ENCODE data around the gene IFT25. TPM values are rescaled to one million over a fixed set of nuclear protein-coding genes. Genes with fewer than 3 reads are reported as not detected.

Gene IFT25
- total RNA-seq, 2 donors from 2014 or later: 15.1 to 16.6 TPM

DNA sequence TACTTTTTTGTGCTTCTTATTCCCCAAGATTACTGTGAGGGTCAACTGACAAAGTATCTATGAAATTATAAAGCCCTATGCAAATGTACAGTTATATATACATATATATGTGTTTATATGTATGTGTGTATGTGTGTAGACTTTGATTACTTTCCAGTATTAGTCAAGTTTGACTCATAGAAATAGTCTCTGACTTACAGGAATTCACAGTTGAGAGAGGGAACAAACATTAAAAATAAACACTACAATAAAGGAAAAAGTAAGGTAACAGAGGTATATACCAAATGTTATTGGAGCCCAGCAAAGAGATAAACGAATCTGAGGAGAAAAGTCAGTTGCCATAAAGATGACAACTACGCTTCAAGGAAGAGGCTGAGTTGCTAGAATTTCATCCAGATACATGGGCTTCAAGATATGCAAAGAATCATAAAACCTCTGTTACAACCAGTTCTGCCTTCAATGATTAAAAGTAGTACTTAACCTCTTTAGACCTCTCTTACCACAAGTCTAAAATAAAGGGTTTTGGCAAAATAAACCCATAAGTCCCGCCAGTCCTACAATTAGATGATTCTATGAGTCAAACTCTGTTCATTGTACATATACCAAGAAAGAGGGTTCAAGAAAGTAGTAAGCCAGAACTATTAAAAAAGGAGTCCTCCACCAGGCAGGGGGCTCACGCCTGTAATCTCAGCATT, 7.2 kb downstream of the IFT25 start:
- intact Hi-C loops (cut with DNase I): no loop called here
- DNase-seq (no peak), ATAC-seq (no peak)

DNA sequence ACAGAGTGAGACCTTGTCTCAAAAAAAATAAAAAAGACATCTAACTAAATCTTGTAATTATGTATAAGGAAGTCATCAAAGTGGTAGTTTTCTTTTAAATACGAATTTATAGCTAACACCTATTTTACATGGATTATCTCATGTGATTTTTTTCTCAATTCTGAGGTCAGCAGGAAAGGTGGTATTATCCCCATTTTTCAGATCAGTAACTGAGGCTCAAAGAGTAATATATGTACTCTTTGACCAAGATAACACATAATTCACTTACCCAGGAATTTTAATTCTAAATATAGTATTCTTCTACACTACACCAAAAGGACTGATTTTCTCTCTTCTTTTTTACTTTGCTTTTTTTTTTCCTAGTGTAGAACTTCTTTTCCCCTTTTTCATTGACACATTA, 9.1 kb downstream of the IFT25 start:
- no peak for DNase-seq
- ATAC-seq: no peak
- intact Hi-C loops (cut with DNase I): no loop called here

DNA sequence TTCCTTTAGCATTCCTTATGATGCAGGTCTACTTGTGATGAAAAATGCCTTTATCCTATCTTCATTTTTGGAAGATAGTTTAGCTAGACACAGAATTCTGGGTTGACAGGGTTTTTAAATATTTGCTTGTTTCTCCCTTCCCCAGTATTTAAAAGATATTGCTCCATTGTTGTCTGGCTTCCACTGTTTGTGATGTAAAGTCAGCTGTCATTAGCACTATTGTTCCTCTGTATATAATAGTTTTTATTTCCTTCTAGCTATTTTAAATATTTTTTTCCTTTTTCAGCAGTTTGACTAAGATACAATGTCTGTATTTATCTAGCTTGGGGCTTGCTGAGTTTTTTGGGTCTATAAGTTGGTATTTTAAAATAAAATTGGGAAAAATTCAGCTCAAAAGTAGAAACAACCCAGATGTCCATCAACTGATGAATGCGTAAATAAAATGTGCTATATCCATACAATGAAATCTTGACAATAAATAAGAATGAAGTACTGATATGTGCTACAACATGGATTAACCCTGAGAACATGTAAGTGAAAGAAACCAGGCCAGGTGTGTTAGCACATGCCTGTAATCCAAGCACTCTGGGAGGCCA, 11.2 kb downstream of the IFT25 start:
- intact Hi-C loops (cut with DNase I): no loop called here
- ATAC-seq (no peak), DNase-seq (no peak)

DNA sequence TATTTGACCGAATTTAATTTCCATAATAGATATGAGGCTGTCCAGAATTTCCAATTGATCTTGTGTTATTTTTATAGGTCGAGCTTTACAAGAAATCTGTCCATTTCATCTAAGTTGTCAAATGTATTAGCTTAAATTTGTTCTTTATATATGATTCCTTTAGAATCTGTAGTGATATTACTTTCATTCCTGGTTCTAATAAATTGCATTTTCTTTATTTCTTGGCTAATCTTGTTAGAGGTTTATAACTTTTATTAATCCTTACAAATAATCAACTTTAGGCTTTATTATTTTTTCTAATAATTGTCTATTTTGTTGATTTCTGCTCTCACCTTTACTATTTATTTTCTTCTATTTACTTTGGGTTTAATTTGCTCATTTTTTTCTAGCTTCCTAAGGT, 14.0 kb downstream of the IFT25 start:
- no peak for DNase-seq
- no peak for ATAC-seq
- intact Hi-C loops (cut with DNase I): no loop called here

DNA sequence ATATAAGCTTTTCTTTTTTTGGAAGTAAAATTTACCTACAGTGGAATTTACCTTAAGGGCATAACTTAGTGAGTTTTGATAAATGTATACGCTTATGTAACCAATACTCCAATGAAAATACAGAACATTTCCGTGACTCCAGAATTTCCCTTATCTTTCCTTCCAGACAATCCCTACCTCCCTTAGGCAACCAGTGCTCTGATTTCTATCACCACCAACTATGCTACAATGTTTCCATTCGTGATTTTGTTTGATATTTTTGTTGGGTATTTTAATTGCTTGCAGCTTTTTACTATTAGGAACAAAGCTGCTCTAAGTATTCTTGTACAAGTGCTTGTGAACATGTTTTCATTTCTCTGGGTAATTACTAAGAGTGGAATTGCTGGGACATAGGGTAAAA, 14.6 kb downstream of the IFT25 start:
- DNase-seq (no peak), ATAC-seq (no peak)
- intact Hi-C loops (cut with DNase I): no loop called here

DNA sequence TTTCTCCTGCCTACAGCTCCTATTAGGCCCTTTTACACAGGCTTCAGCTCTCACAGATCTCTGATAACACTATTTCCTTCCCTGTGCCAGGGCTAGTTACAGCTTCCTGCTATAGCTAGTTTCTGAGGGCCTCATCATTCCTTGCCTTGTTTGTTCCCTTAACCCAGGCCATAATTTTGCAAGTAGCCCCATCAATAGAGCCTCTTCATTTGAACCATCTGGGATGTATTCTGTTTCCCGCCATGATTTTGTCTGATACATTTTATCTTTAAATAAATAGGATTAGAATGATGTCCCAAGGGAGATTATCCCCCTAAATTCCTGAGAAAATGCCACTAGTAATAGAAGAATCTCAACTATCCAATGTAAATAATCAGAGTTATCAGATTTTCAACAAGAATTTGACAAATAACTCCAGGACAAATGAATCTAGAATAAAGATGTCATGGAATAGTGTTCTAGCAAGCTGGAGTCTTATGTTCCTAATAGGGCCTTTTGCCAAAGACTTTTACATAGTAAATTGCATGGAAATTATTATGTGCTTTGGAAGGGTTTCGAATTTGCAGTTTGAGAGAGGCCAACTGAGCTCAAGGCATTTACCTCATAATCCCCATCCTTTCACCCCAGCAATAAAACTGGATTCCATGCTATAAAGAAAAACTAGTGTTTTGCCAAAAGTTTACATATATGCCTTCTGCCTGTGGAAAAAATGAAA, 16.1 kb downstream of the IFT25 start:
- ATAC-seq: no peak
- no peak for DNase-seq
- intact Hi-C loops (cut with DNase I): no loop called here

DNA sequence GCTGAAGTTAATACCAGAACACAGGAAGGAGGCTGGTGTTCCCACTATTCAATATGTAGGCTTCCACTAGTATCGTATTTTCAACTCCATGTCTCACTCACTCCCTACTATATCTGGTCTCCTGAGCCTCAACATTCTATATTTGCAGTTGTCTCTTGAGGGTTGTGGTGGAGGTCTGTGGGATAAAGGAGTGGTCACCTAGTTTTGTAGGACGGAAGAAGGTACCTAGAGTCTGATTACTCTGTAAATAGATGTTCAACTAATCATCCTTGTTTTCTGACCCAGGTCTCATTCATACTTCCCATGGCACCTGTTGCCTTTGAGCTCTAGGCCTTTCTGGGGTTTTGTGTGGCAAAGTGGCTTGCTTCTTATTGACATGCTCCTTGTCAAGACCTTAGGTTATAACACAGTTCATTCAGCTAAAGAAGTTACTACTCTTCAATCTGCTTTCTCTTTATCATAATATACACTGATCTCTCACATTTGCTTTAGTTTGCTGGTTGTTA, 18.1 kb downstream of the IFT25 start:
- ATAC-seq (no peak), DNase-seq (no peak)
- intact Hi-C loops (cut with DNase I): no loop called here

DNA sequence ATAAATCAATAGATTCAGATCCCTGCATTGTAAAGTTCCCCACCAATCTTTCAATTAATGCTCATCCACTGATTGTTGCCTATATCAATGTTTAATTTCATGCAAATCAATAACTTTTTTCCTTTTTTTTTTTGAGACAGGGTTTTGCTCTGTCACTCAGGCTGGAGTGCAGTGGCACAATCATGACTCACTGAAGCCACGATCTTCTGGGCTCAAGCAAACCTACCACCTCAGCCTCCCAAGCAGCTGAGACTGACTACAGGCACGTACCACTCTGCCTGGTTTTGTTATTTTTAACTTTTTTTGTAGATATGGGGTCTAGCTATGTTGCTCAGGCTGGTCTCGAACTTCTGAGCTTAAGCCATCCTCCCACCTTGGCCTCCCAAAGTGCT, 25.8 kb downstream of the IFT25 start:
- ATAC-seq (no peak), DNase-seq (no peak)
- intact Hi-C loops (cut with DNase I): no loop called here

DNA sequence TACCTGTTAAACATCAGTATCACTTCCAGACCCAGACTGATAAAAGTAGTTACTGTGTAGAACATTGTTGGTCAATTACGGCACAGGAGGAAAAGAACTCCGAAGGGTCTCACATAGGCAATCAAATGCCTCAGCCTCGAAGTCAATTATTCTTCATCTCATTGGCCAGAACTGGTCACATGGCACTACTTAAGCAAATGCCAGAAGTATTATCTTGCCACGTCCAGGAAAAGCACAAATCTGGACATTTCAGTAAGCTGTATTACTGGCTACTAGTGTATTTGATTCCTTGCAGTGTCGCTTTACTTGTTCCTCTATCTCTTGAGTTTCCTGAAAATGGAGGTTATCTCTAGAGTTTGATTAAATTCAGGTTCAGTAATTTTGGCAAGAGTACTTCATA, 27.2 kb downstream of the IFT25 start:
- no peak for DNase-seq
- ATAC-seq: no peak
- intact Hi-C loops (cut with DNase I): no loop called here

DNA sequence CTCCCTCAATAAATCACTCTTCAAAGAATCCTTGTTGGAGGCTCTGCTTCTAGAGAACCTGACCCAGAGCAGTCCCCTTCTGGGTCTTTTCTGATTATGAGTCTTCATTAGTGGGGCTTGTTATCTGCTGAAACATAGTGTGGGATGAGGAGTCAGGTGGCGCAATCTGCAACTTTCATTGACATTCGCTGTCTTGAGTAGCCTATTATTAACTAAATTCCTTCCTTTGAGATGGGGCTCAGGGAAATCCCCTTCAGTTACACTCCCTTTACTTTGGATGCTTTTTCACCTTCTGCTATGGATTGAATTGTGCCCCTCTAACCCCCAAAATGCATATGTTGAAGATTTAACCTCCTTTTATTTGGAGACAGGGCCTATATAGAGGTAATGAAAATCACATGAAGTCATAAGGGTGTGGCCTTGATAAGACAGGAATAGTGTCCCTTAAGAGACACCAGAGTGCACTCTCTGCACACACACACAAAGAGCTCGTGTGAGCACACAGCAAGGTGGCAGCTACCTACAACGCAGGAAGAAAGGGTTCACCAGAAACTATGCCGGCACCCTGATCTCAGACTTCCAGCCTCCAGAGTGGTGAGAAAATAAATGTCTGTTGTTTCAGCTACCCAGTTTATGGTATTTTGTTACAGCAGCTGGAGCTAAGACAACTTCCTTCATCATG, 32.0 kb downstream of the IFT25 start:
- DNase-seq: no peak

DNA sequence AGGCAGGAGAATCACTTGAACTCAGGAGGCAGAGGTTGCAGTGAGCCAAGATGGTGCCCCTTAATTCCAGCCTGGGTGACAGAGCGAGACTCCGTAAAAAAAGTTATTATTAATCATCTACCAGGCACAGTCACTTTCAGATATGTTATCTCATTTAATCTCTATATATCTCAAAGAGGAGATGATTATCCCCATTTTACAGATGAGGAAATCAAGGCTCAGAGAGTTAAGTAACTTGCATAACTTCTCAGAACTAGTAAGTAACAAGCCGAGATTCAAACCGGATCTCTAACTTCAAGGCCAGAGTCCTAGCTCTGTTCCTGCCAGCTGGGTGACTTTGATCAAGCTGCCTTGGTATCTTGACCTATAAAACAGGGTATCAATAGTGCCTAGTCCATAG, 34.1 kb downstream of the IFT25 start:
- ATAC-seq (no peak), DNase-seq (no peak)
- intact Hi-C loops (cut with DNase I): no loop called here

More for the DNA sequence above, 32.0 kb downstream of the IFT25 start:
- intact Hi-C loops (cut with DNase I): no loop called here
- no peak for ATAC-seq

DNA sequence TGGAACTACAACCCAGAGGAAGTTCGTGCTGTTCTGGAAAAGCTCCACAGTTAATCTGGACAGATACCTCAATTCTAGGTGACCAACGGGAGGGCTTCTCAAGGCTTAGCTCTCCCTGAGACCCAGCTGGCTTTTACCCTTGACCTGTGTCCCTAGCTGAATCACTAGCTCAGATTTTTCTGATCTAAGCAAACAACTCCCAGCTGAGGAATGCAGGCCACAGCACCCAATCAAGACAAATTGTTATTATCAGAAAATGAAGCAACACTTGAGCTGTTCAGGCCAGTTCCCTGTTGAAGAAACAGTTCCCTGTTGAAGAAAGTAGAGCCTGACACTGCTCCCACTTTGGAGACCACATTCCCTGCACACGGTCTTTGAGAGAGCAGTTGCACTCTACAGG, 35.6 kb downstream of the IFT25 start:
- intact Hi-C loops (cut with DNase I): no loop called here
- DNase-seq (no peak), ATAC-seq (peak in 1 of 2 donors; percentile 16)

DNA sequence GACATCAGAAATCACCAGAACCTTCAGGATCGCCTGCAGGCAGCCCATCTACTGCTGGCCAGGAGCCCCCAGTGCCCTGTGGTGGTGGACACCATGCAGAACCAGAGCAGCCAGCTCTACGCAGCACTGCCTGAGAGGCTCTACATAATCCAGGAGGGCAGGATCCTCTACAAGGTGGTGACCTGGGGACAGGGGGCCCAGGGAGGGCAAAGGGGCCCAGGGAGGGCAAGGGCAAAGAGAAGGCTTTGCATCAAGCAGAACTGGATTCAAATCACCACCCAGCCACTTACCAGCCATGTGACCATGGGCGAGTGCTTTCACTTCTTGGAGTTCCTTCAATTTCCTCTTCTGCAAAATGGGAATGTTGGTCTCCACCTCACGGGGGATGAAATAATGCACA, 39.4 kb downstream of the IFT25 start:
- intact Hi-C loops (cut with DNase I): no loop called here
- ATAC-seq: no peak
- no peak for DNase-seq

DNA sequence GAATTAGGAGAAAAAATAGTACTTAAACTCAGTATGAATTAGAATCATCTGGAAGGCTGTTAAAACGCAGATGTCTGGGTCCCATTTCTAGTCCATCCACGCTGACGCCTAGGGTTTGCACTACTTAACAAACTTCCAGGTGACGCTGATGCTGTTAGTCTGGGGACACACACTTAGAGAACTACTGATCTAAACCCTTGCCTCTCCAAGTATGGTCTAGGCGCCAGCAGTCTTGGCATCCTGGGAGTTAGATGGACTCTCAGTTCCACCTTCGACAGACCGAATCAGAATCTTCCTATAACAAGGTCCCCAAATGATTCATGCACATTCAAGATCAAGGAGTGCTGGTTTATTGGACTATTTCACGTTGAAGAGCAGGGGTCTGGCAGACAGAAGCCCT, 40.0 kb downstream of the IFT25 start:
- intact Hi-C loops (cut with DNase I): no loop called here
- no peak for ATAC-seq
- no peak for DNase-seq

DNA sequence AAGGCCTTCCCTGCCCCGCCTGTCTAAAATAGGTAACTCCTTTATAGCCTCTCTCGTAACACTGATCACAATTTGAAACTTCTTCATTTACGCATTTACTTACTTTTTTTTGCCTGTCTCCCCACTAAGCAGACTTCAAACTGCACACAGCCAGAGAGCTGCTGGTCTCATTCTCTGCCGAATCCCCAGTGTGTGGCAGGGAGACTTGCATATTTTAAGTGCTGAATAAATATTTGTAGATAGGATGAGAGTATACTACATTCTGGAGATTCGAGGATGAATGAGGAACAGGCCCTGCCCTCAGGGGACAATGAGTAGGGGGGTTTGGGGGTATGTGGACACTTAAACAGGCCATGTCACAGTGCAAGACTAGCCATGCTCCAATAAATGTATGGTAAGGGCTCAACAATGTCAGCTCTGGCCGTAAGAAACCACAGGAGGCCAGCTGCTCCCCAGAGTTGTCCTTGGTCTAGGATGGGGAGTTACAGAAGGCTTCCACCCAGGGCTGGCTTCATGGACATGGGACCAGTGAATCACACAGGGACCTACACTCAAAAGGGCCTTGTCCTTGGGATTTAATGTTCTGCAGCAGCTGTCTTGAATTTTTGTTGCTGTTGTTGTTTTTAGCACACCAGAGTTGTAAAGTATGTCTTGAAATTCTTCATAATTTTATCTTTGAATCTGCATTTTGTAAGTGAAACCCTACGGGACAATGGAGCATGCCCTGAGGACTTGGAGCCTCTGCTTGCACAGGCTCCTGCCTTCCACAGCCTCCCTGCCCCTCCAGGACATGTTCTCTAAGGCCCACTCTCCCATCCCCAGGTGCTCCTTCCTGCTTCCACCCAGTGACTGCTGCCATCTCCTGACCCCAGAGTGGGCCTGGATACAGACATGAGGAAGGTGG, 43.0 kb downstream of the IFT25 start:
- DNase-seq (no peak), ATAC-seq (no peak)
- intact Hi-C loops (cut with DNase I): no loop called here

DNA sequence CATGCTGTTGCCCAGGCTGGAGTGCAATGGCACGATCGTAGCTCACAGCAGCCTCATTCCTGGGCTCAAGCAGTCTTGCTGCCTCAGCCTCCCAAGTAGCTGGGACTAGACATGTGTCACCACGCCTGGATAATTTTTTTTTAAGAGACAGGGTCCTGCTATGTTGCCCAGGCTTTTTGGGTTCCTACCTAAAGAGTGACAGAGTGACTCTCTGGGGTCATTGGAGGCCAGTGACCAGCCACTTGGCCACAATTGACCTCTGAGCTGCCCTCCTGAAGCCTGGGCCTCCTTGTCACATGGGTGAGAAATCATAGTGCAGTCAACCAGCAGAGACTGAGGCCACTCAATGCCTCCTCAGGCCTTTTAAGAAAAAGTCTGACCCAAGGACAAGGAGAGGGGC, 45.8 kb downstream of the IFT25 start:
- intact Hi-C loops (cut with DNase I): no loop called here
- DNase-seq: no peak
- no peak for ATAC-seq

DNA sequence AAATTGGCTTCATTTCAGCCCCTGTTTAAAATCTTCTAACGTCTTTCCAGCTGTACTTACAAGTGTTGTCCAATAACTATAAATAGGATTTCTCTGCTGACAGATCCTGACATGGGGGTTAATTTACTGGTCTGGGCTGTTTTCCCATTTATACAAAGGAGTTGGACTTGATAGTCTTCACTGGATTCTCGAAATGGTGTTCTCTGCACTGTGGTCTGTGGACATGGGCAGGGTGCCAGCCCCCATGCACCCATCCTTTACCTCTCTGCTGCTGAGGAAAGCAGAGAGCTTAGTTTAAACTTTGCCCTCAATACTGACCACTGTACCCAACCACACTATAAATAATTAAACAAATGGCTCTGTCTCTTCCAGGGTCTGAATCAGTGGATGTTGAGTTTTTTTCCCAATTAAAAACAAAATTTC, 46.3 kb downstream of the IFT25 start:
- DNase-seq (no peak), ATAC-seq (peak; percentile 51 to 58)
- intact Hi-C loops (cut with DNase I): no loop called here

DNA sequence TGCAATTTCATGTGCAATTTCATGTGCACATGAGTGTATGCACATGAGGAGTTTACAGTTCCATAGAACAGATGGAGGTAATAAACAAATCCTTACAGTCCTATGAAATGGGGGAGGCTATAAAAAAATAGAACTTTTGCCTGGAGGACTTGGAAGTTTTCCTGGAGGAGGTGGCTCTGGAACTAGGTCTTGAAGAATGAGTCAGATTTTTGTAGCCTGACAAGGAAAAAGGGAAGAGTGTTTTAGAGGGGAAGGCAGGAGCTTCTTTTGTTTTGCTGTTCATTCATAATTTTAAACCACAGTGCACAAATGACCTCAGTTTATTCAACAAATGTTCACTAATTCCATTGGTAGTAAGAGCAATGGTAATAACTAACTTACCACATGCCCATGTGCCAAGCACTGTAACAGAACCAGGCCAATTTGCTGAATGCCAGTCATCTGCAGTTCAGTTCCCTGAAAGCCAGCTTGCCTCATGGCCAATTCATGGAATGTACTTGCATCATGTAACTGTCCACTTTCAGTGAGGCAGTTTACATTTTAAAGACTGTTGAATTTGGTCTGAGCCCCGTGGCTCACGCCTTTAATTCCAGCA, 48.8 kb downstream of the IFT25 start:
- ATAC-seq (peak in 1 of 2 donors; percentile 55), DNase-seq (no peak)
- intact Hi-C loops (cut with DNase I): no loop called here

DNA sequence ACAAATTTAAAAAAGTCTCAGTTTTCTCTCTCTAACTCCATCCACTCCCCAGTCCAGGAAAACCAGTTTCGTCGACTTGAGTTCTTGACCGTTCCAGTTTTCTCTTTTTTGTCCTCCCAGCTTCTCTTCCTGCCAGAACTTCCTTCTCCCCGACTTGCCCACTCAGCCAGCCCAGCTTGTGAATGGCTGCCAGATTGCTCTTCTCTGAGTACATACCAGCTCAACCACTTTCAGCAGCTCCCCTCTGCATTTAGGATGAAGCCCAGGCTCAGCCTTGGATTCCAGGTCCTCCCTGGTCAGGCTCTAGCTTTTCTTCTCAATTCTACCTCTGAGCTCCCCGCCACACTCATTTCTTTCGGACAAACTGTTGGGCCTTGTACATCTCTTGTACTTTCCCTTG, 50.1 kb downstream of the IFT25 start:
- intact Hi-C loops (cut with DNase I): no loop called here

More for the DNA sequence above, 50.1 kb downstream of the IFT25 start:
- ATAC-seq: no peak
- DNase-seq: no peak
